Measurements from ENCODE around the gene MUC2. TPM values are rescaled to one million over a fixed set of nuclear protein-coding genes. Genes with fewer than 3 reads are reported as not detected.

The MUC2 gene
- total RNA-seq, 1 donor from 2014 or later: not detected

DNA sequence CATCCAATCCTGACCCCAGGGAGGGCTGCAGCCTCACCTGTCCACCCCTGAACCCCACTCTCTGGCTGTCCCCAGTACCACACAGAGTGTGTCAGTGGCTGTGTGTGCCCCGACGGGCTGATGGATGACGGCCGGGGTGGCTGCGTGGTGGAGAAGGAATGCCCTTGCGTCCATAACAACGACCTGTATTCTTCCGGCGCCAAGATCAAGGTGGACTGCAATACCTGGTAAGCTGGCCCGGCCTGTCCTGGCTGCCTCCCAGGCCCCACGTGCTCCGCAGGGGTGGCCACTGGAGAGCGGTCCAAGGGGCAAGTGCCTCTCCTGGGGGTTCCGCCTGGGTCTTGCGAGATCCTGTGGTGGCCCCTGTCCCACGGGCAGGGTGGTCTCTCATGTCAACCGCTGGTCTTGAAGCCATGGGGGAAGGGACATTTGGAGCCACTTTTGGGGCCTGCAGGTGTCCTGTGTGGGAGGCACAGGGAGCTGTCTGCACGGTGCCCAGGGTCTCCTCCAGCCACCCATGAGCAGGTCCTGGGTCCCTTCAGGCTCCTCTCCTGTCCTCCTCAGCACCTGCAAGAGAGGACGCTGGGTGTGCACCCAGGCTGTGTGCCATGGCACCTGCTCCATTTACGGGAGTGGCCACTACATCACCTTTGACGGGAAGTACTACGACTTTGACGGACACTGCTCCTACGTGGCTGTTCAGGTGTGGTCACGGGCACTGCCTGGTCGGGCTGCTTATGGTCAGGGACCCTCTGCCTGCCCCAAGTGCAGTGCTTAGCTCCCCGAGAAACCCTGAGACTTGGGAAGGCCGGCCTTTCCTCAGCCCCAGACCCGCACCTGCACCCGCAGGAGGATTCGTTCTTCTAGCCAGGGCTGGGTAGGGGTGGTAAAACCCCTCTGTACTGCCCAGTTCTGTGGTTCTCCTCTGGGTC, 11.8 kb downstream of the MUC2 start:
- no peak for DNase-seq (ENCODE audit: low read depth, low spot score)

DNA sequence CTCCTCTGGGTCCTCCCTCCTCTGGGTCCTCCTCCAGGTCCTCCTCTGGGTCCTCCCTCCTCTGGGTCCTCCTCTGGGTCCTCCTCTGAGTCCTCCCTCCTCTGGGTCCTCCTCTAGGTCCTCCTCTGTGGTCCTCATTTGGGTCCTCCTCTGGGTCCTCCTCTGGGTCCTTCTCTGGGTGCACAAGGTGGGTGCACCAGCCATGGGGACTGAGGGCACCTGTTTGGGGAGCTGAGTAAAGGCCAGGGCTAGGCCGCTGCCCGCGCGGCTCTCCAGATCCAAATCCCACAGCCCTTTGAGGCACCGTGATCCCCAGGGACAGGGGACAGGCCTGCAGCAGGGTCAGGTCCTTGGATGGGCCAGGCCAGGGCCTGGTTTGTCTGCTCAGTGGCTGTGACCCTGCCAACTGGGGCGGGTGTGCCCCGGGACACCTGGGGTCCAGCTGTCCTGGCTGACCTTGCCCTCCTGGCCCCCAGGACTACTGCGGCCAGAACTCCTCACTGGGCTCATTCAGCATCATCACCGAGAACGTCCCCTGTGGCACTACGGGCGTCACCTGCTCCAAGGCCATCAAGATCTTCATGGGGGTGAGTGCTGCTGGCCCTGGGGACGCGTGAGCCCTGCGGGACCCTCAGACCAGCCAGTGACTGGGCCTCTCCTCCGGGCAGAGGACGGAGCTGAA, 12.7 kb downstream of the MUC2 start:
- no peak for DNase-seq (ENCODE audit: low read depth, low spot score)

GRCh38 chr11:1087961-1088926, 13.6 kb downstream of the MUC2 start:
- no peak for DNase-seq (ENCODE audit: low read depth, low spot score)

GRCh38 chr11:1088927-1089737, 14.5 kb downstream of the MUC2 start:
- DNase-seq (ENCODE audit: low read depth, low spot score): no peak

DNA sequence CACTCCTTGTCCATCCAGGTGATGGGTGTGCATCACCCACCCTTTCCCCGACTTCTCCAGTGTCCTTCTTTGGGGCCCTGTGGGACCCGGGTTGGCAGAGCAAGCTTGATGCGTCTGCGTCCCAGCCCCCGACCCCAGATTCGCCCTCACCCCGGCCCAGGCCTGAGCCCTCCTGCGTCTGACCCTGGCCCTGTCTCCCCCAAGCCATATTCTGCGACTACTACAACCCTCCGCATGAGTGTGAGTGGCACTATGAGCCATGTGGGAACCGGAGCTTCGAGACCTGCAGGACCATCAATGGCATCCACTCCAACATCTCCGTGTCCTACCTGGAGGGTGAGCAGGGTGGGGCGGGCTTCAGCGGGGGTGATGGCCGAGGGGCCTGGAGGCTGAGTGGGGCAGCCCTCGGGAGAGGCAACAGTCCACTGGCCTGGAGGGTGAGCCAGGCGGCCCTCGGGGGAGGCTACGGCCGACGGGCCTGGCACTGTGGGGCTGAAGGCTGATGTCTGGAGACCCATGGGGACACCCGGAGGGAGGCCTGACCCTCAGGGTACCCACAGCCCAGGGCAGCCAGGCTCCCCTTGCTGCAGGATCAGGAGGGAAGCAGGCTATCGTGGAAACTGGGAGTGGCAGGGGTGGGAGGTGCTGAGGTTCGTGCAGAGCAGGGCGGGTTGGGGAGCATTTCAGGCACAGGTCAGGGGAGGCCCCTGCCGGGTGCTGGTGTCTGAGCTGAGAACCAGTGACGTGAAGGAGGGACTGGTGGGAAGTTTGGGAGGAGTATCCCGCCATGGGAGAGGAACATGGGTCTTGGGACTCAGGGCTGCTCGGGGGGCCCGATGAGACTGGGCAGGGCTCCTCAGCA, 15.3 kb downstream of the MUC2 start:
- DNase-seq (ENCODE audit: low read depth, low spot score): no peak

DNA sequence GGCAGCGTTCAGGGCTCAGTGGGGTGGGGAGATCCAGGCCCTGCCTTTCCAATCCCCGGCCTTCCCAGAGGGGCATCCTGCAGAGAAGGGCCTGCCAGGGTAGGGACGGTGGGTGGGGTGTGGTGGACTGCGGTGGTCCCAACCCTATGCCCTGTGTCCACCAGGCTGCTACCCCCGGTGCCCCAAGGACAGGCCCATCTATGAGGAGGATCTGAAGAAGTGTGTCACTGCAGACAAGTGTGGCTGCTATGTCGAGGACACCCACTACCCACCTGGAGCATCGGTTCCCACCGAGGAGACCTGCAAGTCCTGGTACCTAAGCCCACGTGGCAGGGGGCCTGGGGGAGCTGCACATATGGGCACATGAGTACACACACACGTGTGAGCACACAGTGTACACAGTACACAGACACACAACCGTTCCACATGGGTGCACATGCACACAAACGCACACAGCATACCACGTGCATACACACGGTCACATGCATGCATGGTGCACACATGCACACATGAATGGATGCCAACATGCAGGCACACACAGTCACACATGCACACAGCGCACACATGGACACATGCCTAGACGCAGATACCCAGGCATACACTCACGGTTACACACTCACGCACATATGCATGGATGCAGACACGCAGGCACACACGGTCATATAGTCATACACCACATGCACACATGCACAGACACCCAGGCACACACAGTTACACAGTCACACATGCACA, 16.1 kb downstream of the MUC2 start:
- DNase-seq (ENCODE audit: low read depth, low spot score): no peak

GRCh38 chr11:1091332-1092083, 16.8 kb downstream of the MUC2 start:
- no peak for DNase-seq (ENCODE audit: low read depth, low spot score)

DNA sequence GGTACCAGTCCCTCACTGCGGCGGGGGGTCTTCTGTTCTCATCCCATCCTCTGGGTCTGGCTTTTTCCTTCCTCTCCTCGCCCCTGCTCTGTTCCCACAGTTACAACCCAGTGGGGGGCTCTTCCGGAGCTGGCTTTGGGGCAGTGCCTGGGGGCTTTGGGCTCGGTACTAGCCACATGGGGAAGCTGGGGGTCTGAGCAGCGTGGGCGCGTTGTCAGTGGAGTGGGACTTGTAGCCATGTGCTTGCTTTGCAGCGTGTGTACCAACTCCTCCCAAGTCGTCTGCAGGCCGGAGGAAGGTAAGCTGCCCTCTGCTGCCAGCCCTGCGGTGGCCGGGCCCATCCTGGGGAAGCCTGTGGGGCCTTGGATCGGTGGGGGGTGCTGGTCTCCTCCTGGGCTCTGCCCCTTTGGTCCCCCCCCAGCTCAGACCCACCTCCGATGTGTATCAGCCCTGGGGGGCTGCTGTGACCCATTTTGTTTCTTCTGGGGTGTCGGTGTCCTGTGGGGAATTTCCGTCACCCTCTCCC, 17.5 kb downstream of the MUC2 start:
- DNase-seq (ENCODE audit: low read depth, low spot score): no peak

GRCh38 chr11:1092919-1093318, 18.2 kb downstream of the MUC2 start:
- no peak for DNase-seq (ENCODE audit: low read depth, low spot score)

GRCh38 chr11:1099519-1100355, 25.1 kb downstream of the MUC2 start:
- no peak for DNase-seq (ENCODE audit: low read depth, low spot score)

- no peak for DNase-seq (ENCODE audit: low read depth, low spot score)
Measured at GRCh38 chr11:1100417-1101245, 26.0 kb downstream of the MUC2 start.

DNA sequence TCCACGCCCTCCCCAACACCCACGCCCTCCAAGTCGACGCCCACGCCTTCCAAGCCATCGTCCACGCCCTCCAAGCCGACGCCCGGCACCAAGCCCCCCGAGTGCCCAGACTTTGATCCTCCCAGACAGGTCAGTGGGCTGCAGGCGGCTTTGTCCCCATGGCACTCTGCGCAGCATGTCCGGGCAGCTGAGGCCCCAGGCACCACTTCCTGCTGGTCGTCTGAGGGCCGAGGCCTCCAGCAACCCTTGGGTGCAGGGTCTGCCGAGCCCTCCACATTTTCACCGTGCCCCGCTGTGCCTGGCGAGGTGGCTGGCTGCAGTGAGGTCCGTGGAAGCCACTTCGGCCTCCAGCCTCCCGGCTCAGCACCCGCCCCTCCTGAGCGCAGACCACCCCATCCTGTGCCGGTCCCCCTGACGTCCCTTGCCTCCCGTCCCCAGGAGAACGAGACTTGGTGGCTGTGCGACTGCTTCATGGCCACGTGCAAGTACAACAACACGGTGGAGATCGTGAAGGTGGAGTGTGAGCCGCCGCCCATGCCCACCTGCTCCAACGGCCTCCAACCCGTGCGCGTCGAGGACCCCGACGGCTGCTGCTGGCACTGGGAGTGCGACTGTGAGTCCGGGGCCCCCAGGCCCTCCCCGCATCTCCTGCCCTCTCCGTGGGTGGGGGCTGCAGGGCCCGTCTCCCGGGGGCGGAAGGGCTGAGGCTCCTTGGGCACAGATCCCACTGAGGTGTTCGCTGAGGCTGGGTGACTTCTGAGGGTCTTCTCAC, 26.8 kb downstream of the MUC2 start:
- no peak for DNase-seq (ENCODE audit: low read depth, low spot score)

GRCh38 chr11:1102221-1102971, 27.7 kb downstream of the MUC2 start:
- DNase-seq (ENCODE audit: low read depth, low spot score): no peak

DNA sequence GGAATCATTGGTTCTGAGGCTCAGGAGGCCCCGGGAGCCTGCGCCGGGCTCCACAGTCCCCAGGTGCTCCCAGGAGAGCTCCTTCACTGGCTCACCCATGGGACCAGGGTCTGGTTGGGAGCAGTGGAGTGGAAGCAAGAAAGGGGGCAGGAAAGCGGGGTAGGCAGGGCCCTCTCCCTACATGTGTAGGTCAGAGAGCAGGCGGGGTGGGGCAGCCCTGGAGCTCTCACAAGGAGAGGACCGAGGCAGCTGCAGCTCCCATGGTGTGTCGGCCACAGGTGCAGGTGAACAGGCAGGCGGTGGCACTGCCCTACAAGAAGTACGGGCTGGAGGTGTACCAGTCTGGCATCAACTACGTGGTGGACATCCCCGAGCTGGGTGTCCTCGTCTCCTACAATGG, 28.3 kb downstream of the MUC2 start:
- DNase-seq (ENCODE audit: low read depth, low spot score): no peak
